HG02885 (cell line): ENCODE measurements around the gene BBX.
"Not testable (repeated sequence)": the region's sequence is repeated elsewhere in the genome, so short reads cannot be mapped to it uniquely, and the experiment has no call there.

ENCODE experiments used
- ATAC-seq: cut with Tn5 transposase; IDR thresholded peaks from one replicate; pipeline ENCODE4 v1.9.1; 2021; ENCODE audit warnings: mild to moderate bottlenecking; ENCODE audit not compliant: unreplicated experiment, poor library complexity

The BBX gene

GRCh38 chr3:107824822-107825371 is 302.1 kb downstream of the BBX start:
- no peak for ATAC-seq

DNA sequence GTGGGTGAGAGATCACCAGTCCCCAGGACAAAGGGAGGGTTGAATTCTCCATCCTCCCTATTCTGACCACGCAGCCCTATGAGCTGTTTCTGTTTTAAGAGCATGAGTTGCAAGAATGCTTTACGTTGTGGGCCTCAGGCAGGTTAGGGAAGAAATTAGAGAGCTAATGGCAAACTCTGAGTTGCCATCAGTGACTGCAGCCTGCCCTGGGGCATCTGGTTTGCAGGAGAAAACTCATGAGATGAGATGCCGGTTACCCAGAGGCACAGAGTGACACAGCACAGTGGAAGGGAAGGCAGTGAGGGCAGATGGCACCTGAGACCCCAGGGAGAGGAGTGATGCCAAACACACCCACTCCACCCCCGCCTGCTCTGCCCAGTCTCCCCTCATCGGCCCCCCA is 302.8 kb downstream of the BBX start:
- ATAC-seq: no peak

GRCh38 chr3:107826727-107827126 is 304.0 kb downstream of the BBX start:
- no peak for ATAC-seq

- ATAC-seq: no peak
Observed at GRCh38 chr3:107829185-107829584, 306.4 kb downstream of the BBX start.

- ATAC-seq: no peak
Observed at GRCh38 chr3:107831590-107831989, 308.8 kb downstream of the BBX start.

DNA sequence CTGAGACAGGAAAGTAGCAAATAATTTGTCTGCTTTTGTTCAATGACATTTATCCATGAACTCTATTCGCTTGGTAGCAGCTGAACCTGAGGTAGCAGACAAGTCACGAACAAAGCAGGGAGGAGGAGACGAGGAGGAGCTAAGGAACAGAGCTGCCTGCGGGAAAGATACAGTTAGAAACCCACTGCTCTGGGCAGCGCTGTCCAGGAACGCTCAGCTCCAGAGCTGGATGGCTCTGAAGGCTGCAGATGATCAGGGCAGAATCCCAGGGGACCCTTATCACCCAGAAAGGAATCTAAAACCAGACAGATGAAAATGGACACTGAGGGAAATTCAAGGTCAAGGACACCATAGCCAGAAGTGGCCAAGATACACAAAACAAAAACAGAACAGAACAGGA is 310.3 kb downstream of the BBX start:
- ATAC-seq: no peak

DNA sequence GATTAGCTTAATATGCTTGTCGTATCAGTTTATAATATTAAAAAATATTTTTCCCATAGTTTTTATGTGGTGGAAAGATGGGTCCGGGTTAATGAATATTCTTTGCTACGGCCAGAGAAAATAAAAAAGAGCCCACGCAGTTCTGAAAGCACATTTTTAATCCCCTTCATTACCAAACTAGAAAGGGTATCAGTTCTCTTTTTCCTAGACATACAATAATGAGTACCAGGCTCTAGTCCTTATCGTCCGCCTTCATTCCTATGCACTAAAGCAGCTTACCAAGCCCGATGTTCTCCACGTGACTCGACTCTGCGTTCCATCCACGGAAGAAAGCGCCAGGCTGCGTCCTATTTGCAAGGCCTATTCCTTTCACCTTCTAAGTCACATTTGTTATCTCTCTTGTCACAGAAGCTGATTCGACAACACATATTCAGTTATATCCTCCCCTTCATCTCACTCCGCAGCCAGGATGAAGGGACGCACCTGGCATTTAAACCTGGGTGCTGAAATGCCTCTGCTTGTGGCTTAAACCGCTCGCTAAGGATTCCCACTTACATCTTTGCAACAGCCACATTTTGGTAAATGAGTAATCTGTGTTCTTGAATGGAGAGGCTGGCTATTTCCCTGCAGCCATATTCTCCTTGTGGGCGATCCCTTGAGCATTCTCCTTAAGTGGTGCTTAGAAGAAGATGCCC is 311.1 kb downstream of the BBX start:
- no peak for ATAC-seq

GRCh38 chr3:107835001-107835400 is 312.2 kb downstream of the BBX start:
- not testable (repeated sequence) for ATAC-seq

DNA sequence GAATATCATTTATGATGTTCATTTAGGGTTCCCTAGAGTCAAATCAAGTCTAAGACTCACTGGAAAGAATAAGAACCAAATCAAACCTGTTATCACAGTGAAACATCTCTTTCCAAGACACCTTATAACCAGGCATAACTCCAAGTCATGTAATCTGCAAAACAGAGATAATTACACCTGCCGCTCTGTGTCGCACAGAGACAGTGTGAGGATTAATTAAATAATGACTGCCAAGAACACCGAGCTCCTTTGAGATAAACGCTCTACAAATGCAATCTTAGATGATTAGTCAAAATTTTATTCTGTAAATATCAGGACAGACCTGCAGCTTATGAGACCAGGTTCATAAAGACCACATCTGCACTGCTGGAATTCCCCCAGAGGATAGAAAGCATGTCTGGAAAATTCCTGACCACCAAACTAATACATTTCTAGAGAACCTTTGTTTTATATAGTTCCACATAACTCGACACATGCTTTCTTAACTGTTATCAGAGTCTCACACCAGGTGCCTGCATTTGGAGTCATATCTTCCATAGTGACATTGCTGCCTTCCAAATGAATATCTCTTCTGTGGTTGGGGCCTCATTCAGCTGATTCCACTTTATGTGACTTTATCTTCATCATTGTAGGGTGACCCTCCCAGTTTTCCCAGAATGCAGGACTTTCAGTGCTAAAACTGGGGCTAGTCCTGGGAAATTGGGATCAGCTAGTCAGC is 315.3 kb downstream of the BBX start:
- ATAC-seq: no peak

- ATAC-seq: no peak
Observed at GRCh38 chr3:107841831-107842230, 319.1 kb downstream of the BBX start.

DNA sequence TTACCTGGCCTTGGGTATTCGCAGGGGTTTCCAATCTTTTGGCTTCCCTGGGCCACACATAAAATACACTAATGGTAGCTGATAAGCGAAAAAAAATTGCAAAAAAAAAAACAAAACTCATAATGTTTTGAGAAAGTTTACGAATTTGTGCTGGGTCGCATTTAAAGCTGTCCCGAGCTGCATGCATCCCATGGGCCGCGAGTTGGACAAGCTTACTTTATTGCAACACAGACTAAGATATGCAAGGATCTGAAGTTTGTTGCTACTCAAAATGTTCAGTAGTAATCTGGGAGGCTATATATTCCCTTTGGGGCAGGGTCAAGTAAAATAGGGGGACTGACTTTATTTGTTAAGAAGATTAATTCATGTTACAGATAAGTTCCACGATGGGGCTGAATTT is 320.2 kb downstream of the BBX start:
- ATAC-seq: no peak

GRCh38 chr3:107845380-107846278 is 322.9 kb downstream of the BBX start:
- no peak for ATAC-seq

- no peak for ATAC-seq
Observed at GRCh38 chr3:107846279-107846852, 323.6 kb downstream of the BBX start.

- no peak for ATAC-seq
Observed at GRCh38 chr3:107847791-107848190, 325.0 kb downstream of the BBX start.

DNA sequence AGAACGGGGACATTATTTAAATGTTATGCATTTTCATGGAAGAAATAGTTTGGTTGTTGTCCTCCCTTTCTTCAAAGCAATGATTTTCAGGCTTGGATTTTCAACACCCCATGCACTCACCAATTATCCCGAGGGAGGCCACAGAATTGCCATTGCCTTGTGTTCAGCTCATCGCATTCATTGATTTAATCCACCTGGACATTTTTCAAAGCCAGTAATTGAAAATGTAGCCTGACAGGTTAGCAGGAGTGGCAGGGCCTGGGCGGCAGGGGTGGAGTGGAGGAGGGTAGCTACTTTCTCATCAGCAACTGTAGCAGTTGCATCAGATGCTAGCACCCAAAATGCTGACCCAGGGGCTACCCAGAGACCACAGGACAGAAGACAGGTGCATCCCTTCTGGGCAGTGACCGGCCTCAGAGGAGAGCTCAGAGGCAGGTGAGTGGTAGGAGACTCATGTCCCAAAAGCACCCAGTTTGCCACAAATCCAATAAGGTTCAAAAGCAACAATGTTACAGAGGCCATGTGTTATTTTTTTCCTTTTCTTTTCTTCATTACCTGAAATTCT is 325.7 kb downstream of the BBX start:
- ATAC-seq: no peak

- peak; percentile 73 for ATAC-seq
Observed at GRCh38 chr3:107850681-107851080, 327.9 kb downstream of the BBX start.

DNA sequence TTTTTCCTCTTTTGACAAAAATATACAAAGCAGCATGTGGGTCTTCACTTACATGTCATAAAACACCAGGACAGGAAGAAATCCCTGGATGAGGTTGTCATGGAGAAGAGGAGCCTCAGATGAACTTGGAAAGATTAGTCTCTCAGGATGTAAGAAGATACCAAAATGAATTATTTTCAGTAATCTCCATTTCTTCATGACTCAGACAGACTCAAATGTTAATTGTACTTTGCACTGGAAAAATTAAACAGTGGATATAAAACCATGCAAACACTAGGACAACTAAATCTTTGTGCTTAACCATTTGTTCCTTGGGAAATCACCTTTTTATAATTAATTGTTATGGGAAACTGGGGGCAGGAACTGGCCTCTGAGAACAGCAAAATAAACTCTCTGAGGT is 331.1 kb downstream of the BBX start:
- no peak for ATAC-seq

DNA sequence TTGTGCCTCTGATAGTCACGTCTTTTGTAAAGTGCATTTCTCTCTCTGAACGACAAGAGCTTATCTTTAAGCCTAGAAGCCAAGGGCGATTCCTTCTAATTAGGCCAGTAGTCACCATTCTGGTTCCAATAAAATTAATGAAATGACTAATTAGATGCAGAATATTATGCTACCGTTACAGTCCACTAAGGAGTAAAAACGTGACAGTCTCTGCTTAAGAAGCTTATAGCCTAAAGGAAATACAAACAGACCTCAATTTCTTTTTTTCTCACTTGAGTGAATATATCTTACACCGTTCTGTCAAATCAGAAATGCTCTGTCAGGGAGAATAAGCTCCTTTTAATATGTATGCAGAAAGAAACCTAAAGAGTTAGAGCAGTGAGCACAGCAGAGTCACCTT is 332.0 kb downstream of the BBX start:
- no peak for ATAC-seq

DNA sequence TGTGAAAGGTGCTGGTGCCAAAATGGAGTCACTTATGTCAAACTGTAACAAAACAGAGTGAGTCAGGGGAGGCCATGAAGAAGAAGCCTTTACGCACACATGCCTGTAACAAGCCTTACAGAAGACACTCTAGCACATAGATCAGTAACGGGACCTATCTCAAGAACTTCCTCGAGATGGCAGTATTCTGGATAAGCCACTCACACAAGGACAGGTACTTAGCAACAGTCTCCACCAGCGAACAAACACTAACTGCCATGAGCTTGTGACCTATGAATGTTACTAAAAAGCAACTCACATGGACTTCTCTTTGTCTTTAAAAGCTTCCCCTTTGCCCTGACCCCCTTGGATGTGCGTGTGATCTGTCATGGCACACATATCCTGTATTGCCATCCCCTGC is 332.9 kb downstream of the BBX start:
- ATAC-seq: peak; percentile 79

DNA sequence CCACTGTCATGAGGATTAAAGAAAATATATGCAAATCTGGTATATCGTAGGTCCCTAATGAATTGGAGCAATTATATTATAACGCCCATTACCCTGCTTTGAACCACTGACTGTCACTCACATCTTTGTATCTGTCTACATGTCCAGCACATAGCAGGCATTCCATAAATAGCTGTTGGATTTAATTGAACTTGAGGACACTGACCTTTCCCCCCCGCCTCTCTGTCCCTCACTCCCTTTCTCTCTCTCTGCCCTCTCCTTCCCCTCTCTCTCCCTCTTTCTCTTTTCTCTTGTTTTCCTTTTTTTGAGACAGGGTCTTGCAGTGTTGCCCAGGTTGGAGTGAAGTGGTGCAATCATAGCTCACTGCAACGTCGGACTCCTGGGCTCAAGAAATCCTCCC is 335.1 kb downstream of the BBX start:
- ATAC-seq: no peak
